HG02938 (cell line): ENCODE measurements around the gene EPHB2.

ENCODE experiments used
- ATAC-seq: cut with Tn5 transposase; IDR thresholded peaks from one replicate; pipeline ENCODE4 v1.9.1; 2021; ENCODE audit warnings: mild to moderate bottlenecking, moderate library complexity; ENCODE audit not compliant: unreplicated experiment

The EPHB2 gene

DNA sequence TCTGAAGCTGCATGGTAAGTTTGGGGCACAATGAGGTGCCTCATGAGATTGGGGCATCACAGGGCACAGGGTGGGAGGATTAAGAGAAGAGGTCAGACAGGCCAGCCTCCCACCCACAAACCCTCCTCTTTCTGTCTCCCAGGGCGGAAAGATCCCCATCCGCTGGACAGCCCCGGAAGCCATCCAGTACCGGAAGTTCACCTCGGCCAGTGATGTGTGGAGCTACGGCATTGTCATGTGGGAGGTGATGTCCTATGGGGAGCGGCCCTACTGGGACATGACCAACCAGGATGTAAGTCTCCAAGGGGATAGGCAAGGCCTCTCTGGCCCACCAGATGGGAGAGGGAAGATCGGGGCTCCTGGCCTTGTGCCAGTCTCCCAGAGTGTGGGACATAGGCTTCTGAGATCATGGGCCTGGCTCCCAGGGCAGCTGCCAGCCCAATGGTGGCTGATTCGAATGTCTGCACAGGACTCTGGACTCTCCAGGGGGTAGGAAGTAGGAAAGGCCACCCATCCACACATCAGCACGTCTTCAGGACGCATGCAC lies 198.3 kb downstream of the EPHB2 start:
- ATAC-seq: no peak

DNA sequence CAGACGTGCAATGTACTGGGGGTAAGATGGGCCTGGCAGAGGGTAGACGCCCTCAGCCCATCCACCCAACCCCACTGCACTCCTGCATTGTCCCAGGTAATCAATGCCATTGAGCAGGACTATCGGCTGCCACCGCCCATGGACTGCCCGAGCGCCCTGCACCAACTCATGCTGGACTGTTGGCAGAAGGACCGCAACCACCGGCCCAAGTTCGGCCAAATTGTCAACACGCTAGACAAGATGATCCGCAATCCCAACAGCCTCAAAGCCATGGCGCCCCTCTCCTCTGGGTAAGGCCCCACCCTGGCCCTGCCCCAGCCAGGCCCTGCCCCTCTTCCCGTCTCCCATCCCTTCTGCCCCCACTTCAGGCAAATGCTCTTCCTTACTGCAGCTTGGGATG lies 199.6 kb downstream of the EPHB2 start:
- no peak for ATAC-seq

DNA sequence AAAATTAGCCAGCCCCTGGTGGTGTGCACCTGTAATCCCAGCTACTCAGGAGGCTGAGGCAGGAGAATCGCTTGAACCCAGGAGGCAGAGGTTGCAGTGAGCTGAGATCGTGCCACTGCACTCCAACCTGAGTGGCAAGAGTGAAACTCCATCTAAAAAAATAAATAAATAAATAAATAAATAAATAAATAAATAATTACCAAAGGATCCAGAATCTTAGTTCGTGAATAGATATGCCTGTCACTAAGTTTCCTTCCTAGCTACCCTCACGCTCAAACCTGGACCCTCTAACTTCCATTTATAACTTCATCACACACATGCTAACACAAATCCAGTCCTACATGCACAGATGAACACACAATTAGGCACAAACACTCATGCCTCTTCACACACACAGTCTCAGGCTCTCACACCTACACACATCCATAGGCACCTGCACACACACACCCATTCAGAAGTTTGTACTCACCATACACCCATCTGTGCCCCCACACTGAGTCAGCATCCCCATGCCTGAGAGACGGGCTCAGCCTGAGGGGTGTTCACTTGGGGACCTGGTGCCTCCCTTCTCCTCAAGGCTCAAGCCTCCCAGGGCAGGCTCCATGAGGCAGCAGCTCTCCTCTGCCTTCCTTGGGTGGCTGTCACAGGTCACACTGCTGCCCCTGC lies 200.5 kb downstream of the EPHB2 start:
- no peak for ATAC-seq

DNA sequence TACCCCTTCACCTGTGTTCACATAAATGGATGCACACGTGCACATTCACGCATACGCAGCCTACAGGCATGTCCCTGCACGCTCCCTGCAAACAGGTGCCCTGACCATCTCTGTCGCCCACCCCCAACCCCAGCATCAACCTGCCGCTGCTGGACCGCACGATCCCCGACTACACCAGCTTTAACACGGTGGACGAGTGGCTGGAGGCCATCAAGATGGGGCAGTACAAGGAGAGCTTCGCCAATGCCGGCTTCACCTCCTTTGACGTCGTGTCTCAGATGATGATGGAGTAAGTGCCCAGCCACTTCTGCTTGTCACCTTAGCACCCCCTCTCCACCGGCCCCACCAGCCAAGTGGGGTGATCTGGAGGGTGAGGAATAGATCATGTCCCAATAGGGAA lies 201.7 kb downstream of the EPHB2 start:
- no peak for ATAC-seq

DNA sequence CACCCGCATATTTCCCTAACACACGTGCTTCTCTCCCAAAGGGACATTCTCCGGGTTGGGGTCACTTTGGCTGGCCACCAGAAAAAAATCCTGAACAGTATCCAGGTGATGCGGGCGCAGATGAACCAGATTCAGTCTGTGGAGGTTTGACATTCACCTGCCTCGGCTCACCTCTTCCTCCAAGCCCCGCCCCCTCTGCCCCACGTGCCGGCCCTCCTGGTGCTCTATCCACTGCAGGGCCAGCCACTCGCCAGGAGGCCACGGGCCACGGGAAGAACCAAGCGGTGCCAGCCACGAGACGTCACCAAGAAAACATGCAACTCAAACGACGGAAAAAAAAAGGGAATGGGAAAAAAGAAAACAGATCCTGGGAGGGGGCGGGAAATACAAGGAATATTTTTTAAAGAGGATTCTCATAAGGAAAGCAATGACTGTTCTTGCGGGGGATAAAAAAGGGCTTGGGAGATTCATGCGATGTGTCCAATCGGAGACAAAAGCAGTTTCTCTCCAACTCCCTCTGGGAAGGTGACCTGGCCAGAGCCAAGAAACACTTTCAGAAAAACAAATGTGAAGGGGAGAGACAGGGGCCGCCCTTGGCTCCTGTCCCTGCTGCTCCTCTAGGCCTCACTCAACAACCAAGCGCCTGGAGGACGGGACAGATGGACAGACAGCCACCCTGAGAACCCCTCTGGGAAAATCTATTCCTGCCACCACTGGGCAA lies 202.9 kb downstream of the EPHB2 start:
- ATAC-seq: no peak

DNA sequence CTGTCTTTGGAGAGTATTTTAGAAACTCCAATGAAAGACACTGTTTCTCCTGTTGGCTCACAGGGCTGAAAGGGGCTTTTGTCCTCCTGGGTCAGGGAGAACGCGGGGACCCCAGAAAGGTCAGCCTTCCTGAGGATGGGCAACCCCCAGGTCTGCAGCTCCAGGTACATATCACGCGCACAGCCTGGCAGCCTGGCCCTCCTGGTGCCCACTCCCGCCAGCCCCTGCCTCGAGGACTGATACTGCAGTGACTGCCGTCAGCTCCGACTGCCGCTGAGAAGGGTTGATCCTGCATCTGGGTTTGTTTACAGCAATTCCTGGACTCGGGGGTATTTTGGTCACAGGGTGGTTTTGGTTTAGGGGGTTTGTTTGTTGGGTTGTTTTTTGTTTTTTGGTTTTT lies 203.5 kb downstream of the EPHB2 start:
- no peak for ATAC-seq

DNA sequence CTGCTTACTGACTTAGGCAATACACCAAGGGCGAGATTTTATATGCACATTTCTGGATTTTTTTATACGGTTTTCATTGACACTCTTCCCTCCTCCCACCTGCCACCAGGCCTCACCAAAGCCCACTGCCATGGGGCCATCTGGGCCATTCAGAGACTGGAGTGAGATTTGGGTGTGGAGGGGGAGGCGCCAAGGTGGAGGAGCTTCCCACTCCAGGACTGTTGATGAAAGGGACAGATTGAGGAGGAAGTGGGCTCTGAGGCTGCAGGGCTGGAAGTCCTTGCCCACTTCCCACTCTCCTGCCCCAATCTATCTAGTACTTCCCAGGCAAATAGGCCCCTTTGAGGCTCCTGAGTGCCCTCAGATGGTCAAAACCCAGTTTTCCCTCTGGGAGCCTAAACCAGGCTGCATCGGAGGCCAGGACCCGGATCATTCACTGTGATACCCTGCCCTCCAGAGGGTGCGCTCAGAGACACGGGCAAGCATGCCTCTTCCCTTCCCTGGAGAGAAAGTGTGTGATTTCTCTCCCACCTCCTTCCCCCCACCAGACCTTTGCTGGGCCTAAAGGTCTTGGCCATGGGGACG lies 204.1 kb downstream of the EPHB2 start:
- ATAC-seq: no peak

DNA sequence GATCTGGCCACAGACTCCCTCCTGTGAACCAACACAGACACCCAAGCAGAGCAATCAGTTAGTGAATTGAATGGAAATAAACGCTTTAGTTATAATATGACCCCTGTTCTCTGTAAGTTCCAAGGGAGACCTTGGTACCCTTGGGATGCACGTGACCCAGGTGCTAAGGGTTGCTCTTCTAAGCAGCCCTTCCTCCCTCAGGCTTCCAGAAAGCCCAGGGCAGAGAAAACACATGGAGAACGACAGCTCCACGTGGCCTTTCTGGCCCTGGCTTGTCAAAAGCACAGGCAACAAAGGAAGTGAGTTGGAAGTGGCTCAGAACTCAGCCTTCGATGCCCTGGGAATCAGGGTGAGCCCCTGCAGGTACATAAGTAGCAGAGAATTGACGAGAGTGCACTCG lies 204.6 kb downstream of the EPHB2 start:
- ATAC-seq: no peak

DNA sequence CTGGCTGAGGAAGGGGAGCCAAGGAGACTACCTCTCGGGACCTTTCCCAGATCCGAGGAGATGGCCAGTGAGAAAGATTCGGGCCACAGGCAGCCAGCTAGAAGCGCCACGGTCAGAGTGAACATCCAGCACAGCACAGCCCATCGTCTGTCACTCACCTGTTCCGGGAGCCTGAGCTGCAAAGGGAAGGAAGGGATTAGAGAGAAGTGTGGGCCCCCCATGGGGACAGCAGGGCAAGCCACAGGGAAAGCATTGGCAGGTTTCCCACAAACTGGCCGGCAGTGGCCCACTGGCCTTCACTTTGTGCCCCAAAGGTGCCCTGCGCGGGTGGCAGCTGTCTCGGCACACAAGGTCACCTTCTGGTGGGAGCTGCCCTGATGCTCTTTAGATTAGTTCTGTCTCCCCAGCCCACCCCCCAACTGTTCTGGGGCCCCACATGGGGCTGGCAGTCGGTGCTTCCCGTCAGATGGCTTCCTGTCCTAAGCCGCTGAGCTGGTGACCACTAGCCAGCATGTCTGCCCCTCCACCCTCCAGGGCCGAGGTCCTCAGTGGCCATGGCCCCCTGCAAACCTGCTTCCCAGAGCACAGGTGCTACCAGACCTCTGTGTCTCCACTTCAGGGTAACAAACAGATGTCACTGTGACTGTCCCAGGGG lies 205.3 kb downstream of the EPHB2 start:
- ATAC-seq: no peak

DNA sequence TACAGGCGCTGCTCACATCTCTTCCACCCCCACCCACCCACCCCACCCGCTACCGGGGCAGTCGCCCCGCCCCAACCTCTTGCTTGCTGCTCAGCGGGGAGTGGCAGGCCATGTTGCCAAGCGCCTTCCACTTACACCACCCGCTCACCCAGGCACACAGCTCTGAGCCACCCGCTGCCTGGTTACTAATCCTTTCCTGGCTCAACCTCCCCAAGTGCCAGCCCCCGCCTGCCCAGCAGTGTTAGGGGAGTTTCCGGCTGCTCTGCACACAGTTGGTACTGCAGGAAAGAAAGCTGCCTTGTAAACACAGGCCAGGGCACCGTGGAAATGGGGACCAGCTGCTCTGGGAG lies 205.8 kb downstream of the EPHB2 start:
- ATAC-seq: no peak

DNA sequence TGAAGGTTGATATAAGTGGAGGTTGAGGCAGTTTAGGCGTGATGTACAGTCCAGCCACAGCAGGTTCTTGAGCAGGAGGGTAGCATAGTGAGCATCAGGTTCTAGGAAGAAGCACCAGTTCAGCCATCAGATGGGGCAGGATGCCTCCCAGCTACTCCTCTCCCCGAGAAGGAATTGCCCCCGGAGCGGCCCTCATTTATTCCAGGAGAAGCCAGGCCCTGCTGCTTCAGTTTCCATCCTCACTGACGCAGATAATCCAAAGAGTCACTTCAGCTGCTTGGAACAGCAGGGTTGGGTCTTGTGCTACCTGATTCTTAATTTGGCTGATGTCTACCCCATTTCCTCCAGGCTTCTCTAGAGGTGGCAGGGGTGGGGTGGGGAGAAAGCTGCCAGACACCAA lies 207.3 kb downstream of the EPHB2 start:
- ATAC-seq: no peak

DNA sequence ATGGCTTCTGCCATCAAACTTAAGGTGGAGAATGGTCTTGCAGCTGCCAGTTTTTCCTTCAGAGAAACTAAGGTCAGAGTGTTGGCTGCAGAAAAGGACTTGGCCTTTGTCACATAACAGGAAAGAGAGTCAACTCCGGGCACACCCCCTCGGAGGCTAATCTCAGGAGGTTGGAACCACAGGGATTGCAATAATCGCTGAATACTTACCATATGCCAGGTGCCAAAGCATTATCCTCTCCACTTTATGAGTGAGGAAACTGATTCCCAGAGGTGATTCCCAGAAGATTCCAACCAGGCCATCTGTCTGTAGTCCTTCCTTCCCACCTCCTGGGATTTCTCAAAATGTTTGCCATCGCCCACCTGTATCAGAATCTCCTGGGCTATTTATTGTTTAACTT lies 208.0 kb downstream of the EPHB2 start:
- ATAC-seq: no peak

DNA sequence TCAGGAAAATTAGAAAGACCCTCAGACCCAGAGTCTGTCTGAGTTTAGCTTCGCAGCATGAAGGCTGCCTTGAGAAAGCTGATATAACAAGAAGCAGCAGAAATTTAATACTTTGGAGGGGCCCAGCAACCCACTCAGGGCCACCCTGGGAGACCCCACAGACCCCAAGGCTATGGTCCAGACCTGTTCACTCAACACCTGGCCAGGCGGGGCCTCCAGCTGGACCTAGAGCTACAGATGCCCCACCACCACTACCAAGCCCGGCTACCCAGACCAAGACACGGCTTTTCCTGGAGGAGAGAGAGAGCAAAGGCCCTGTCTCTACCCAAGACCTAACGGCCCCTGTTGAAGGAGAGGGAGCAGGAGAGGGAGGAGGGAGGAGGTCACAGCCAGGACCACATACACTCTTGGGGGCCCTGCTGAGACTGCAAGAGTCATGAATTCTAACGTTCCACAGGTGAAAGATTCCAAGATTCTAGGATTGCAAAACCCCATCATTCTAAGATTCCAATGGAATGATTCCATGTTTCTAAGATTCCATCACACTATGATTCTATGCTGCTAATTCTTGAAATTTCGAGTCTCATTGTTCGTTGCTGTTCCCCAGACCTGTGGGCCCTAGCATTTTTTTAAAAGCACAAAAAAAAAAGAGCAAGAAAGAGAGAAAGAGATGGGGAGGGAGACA lies 208.8 kb downstream of the EPHB2 start:
- ATAC-seq: no peak

DNA sequence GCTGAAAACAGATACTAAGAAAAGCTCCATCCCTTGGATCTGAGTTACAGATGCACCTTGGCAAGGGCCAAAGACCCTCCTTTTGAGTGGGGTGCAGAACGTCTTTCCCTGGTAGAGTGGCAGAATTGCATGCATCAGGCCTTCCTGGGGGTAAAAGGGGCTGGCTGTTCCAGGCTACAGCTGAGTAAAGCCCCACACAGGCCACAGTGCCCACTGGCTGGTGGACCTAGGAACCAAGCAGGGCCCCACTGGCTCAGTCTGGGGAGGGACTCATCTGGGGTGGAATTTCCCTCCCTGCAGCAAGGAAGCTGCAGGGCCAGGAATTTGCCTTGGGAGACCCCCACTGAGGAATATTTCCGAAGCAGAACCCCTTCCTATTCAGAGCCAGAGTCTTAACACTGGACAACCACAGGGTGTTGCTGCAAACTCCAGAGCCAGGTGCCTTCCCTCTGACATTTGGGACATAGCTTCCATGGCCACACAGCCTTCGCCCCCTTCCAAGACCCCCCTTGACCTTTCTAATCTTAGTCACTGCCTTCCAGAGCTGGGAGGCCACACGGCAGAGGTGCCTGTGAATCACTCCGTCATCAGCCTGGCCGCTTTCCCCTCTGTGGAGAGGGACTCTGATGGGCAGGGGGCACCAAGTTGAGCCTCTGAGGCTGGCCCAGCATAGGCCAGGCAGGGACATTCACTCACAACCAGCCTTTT lies 209.5 kb downstream of the EPHB2 start:
- ATAC-seq: no peak

DNA sequence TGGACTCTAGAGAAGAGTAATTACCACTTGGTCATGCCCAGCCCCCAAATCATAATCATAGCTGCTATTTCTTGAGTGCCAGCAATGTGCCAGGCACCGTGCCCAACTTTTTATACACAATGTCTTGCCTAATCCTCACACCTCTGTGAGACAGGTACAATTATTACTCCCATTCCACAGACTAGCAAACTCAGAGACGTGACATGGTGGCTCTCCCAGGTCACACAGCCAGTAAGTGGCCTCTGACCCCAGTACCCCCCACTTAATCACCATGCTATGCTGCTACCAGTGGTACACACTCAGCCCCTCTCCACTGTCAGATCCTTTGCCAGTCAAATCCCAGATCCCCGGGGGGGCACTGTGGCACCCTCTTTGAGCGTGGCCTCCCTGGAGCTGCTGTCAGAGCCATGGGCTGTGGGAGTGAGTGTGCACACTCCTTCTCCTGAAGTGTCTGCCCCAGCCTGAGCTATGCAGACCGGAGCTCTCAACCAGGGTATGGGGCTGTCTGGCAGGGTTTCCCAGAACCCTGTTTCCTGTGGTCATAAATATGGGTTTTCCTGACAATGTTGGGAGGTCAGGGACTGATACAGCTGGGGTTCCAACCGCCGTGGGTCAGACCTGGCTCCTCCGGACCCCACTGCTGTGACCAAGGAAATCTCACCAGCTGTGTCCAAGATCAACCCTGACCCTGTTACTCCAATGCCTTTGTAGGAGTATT lies 210.3 kb downstream of the EPHB2 start:
- ATAC-seq: no peak

DNA sequence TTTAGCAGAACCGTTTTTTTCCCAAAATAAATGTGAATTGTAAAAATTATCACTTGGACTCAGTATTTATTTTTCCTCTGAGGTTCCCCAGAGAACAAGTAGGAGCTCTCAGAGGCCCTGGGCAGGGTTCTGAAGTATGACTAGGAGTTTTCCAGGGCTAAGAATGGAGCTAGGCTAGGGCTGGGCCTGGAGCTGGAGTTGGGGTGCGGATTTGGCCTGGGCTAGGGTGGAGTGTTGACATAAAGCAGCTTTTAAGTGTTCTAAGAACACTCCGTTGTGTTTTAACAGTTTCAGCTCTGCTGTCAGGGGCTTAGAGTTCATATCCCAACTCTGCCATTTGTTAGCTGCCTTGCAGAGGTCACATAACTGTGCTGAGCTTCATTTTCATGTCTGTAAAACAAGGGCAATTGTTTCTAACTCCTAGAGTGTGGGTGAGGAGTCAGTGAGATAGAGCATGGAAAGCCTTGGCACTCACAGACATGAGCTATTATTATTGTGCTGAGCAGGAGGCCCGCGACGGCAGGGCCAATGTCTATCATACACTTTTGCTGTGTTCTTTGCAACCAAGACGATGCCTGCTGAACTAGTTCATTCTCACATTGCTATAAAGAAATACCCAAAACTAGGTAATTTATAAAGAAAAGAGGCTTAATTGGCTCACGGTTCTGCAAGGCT lies 210.9 kb downstream of the EPHB2 start:
- no peak for ATAC-seq

DNA sequence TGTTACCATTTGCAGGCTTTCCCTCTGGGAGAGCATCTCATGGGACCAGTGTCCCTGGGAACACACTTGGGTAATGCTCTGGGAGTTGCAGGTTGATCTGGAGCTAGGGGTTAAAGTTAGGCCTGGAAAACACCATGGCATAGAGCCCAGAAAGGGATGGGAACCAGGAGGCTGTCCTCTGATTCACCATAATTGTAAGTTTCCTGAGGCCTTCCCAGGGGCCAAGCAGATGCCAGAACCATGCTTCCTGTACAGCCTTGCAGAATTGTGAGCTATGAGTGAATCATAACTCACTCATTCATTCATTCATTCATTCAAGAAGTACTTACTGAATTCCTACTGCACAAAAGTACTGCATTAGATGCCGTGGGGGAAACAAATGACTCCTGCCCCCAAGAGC lies 212.0 kb downstream of the EPHB2 start:
- ATAC-seq: no peak

DNA sequence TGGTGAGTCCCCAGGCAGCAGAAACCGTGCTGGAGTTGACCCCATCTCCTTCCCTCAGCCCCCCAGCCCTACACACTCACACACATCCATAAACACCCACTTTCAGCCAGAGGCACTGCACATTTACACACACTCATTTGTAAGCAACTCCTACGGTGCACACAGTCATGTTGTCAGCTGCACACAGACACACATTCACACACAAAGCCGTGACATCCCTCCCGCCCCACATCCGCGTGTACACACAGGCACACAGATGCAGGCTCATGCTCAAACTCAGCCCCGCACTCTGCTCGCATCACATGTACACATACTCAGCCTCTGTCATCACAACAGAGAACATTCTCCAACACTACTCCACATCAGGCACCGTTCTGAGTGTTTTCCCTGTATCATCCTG lies 214.5 kb downstream of the EPHB2 start:
- no peak for ATAC-seq

DNA sequence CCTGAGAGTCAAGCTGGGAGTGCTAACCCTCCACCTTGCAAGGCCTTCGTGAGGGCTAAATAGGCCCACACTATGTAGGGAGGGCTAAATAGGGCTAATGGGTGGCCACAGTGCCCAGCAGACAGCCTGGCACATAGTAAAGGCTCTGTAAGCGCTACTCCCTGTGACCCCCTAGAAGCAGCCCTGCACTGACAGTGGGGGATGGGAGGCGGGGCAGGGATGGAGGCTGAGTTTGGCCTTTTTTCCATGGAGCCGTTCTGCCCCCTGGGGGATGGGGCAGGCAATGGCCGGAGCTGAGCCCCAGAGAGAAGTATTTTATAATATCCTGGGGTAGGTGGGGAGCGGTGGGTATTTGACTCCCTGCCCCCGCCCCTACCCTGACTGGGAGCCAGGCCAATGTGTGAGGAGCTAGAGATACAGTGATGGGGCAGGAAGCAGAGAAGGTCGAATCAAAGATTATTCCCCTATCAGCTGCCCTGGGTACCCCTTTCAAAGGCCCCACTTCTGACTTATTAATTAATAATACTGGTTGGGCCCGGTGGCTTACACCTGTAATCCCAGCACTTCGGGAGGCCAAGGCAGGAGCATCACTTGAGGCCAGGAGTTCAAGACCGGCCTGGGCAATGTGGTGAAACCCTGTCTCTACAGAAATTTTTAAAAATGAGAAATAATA lies 219.7 kb downstream of the EPHB2 start:
- no peak for ATAC-seq
